HepG2 (cell line): Measurements from ENCODE around the gene MRFAP1. TPM values are rescaled to one million over a fixed set of nuclear protein-coding genes. Genes with fewer than 3 reads are reported as not detected.

Experiments
- ATAC-seq: fragments of 200-7000 bp; cut with Tn5 transposase; 3 replicates; pipeline ENCODE4 v1.9.1; 2020; ENCODE audit warnings: mild to moderate bottlenecking, moderate library complexity
- BruUV-seq: library from RNA; stranded (reverse); fragments of 400-500 nt; replicated peaks from 2 replicates; lab custom pipeline; 2021; lab: Mats Ljungman, UMichigan
- CTCF ChIA-PET: fragments of 300-600 bp; formaldehyde crosslinking; extraction: SDS; loops from one replicate; lab custom pipeline; 2021; ENCODE audit warnings: low total read pairs, inconsistent platforms, low intra/inter-chr PET ratio; lab: Yijun Ruan, JAX
- POLR2A ChIA-PET: fragments of 350-600 bp; sonication (Branson Sonifier 250); formaldehyde crosslinking; loops from one replicate; lab custom pipeline; 2020; ENCODE audit warnings: antibody characterized with exemption, inconsistent platforms; lab: Yijun Ruan, JAX
- DNase-seq: peaks from one replicate; pipeline ENCODE4 v3.0.0-alpha.2; 2015; ENCODE audit warnings: low spot score
- FAIRE-seq: peaks from 3 replicates; lab custom pipeline; 2011; peaks lifted over from hg19 to GRCh38; lab: Jason Lieb, UNC
- H2AFZ ChIP-seq: one replicate; pipeline ENCODE4 v1.6.1; 2011; ENCODE audit warnings: low read length, inconsistent platforms
- H3K27ac ChIP-seq: fragments of 300-600 bp; 3 replicates; pipeline ENCODE4 v1.8.0; 2011; ENCODE audit warnings: mixed run types, mild to moderate bottlenecking, mixed read lengths, low read length, inconsistent platforms; ENCODE audit not compliant: insufficient read depth; ENCODE audit errors: extremely low read length
- H3K27me3 ChIP-seq, 2 experiments: fragments of 200-600 bp in 1 of 2; 2 replicates in 1 of 2; 3 replicates in 1 of 2; pipeline versions ENCODE4 v1.6.0 to v1.8.0; 2011; ENCODE audit warnings: low read length in 2 of 2, mild to moderate bottlenecking in 2 of 2, moderate library complexity in 2 of 2, inconsistent platforms in 1 of 2; ENCODE audit not compliant: insufficient read depth in 2 of 2, control insufficient read depth in 1 of 2
- H3K36me3 ChIP-seq, 2 experiments: fragments of 200-600 bp in 1 of 2; replicated peaks in 1 of 2; 2 replicates in 1 of 2; 3 replicates in 1 of 2; pipeline versions ENCODE4 v1.5.1 to v1.8.0; 2011; ENCODE audit warnings: low read length in 2 of 2, inconsistent platforms in 1 of 2; ENCODE audit not compliant: insufficient read depth in 2 of 2, control insufficient read depth in 1 of 2
- H3K4me1 ChIP-seq: 2 replicates; pipeline ENCODE4 v1.5.1; 2012; ENCODE audit warnings: low read length, inconsistent platforms; ENCODE audit not compliant: insufficient read depth
- H3K4me2 ChIP-seq: 2 replicates; pipeline ENCODE4 v1.6.0; 2011; ENCODE audit warnings: low read depth, low read length, inconsistent platforms
- H3K4me3 ChIP-seq, 3 experiments: fragments of 200-600 bp in 1 of 3; sonication (generic), shearing (Covaris generic) in 1 of 3; replicated peaks in 1 of 3; 2 replicates each; pipeline ENCODE4 v1.5.1; 2011 to 2016; ENCODE audit warnings: low read length in 3 of 3, inconsistent platforms in 2 of 3, low read depth in 2 of 3, mild to moderate bottlenecking in 2 of 3, control low read depth in 1 of 3, mixed read lengths in 1 of 3; ENCODE audit not compliant: insufficient read depth in 1 of 3
- H3K79me2 ChIP-seq: one replicate; pipeline ENCODE4 v1.6.1; 2011; ENCODE audit warnings: low read length, inconsistent platforms; ENCODE audit not compliant: insufficient read depth
- H3K9ac ChIP-seq: 2 replicates; pipeline ENCODE4 v1.6.0; 2011; ENCODE audit warnings: mild to moderate bottlenecking, low read depth, low read length, inconsistent platforms; ENCODE audit not compliant: insufficient read depth
- H3K9me3 ChIP-seq: 2 replicates; pipeline ENCODE4 v1.5.1; 2012; ENCODE audit warnings: mild to moderate bottlenecking, low read length
- H4K20me1 ChIP-seq: 2 replicates; pipeline ENCODE4 v1.6.0; 2011; ENCODE audit warnings: inconsistent platforms, mild to moderate bottlenecking, low read length, moderate library complexity; ENCODE audit not compliant: insufficient read depth
- BRD4 ChIP-seq: sonication (generic); formaldehyde crosslinking; IDR thresholded peaks from 2 replicates; pipeline ENCODE4 v1.4.0; 2020; ENCODE audit warnings: missing genetic modification reagents
- ESRRA ChIP-seq: sonication (generic); formaldehyde crosslinking; IDR thresholded peaks from 2 replicates; pipeline ENCODE4 v1.5.1; 2020; ENCODE audit warnings: mild to moderate bottlenecking, low read depth, missing genetic modification reagents
- PPARG ChIP-seq: conservative IDR thresholded peaks from 2 replicates; pipeline ENCODE4 v1.6.1; 2016; ENCODE audit warnings: missing biosample characterization, missing genetic modification reagents
- PRDM4 ChIP-seq: sonication (generic); formaldehyde crosslinking; IDR thresholded peaks from 2 replicates; pipeline ENCODE4 v1.9.0; 2021; ENCODE audit warnings: missing genetic modification reagents, borderline replicate concordance
- THAP8 ChIP-seq: sonication (generic); formaldehyde crosslinking; IDR thresholded peaks from 2 replicates; pipeline ENCODE4 v1.5.1; 2020; ENCODE audit warnings: missing genetic modification reagents, mild to moderate bottlenecking, borderline replicate concordance
- TSC22D2 ChIP-seq: sonication (generic); formaldehyde crosslinking; IDR thresholded peaks from 2 replicates; pipeline ENCODE4 v1.5.1; 2020; ENCODE audit warnings: missing genetic modification reagents, mild to moderate bottlenecking, borderline replicate concordance
- ZNF33B ChIP-seq: sonication (generic); formaldehyde crosslinking; IDR thresholded peaks from 2 replicates; pipeline ENCODE4 v1.5.1; 2020; ENCODE audit warnings: mild to moderate bottlenecking, missing genetic modification reagents
- ZNF414 ChIP-seq: sonication (generic); formaldehyde crosslinking; IDR thresholded peaks from 2 replicates; pipeline ENCODE4 v1.5.0; 2020; ENCODE audit warnings: missing genetic modification reagents
- ZNF503 ChIP-seq: sonication (generic); formaldehyde crosslinking; IDR thresholded peaks from 2 replicates; pipeline ENCODE4 v1.4.0; 2020; ENCODE audit warnings: missing genetic modification reagents
- ZNF569 ChIP-seq: sonication (generic); formaldehyde crosslinking; IDR thresholded peaks from 2 replicates; pipeline ENCODE4 v1.5.0; 2020; ENCODE audit warnings: mild to moderate bottlenecking, missing genetic modification reagents, moderate library complexity, borderline replicate concordance
- ZNF652 ChIP-seq: IDR thresholded peaks from 2 replicates; pipeline ENCODE4 v1.6.1; 2016; ENCODE audit warnings: low read depth, borderline replicate concordance
- ZNF713 ChIP-seq: sonication (generic); formaldehyde crosslinking; IDR thresholded peaks from 2 replicates; pipeline ENCODE4 v1.4.0; 2020; ENCODE audit warnings: mild to moderate bottlenecking, missing genetic modification reagents
- WGBS: methylation state at CpG from one replicate; pipeline ENCODE4 v1.1.6; 2017; ENCODE audit warnings: low lambda C conversion rate; 5-methylcytosine and 5-hydroxymethylcytosine counted together
- in situ Hi-C: cut with HindIII; loops from 2 replicates; pipeline ENCODE4 v1.10.0; 2017; ENCODE audit warnings: low pct_unique_long_range_greater_than_20kb; ENCODE audit not compliant: extremely low pct_ligation_motif_present
- intact Hi-C: fragments of 100-400 bp; cut with micrococcal nuclease; formaldehyde crosslinking; loops from one replicate; pipeline ENCODE4 v1.10.0; 2022; ENCODE audit not compliant: unreplicated experiment
- polyA plus RNA-seq, 8 experiments: library from polyadenylated mRNA; depleted of rRNA in 3 of 8; stranded (reverse) in 7 of 8; unstranded in 1 of 8; fragments of >200 nt; fragmentation: Illumina TruSeq in 4 of 8; extraction: Trizol in 4 of 8; gene quantifications; 2 replicates each; pipeline versions ENCODE4 v1.2.1 to v1.2.3, GENCODE V29; 2011 to 2016; ENCODE audit warnings: low read depth in 4 of 8, missing spikeins in 1 of 8, mixed read lengths in 1 of 8; ENCODE audit not compliant: insufficient read depth in 1 of 8
- total RNA-seq, 5 experiments: library from RNA; depleted of rRNA; stranded (reverse); fragments of >200 nt; fragmentation: Illumina TruSeq; extraction: Trizol; gene quantifications; 2 replicates each; pipeline ENCODE4 v1.2.3, GENCODE V29; 2016; ENCODE audit warnings: low read depth in 1 of 5

The MRFAP1 gene
- total and polyA plus RNA-seq, 2 of the 13 experiments (the other 11 are each of a cell fraction or from before 2014, with no cell fraction given): 112 to 158 TPM

GRCh38 chr4:6660430-6660829 lies 19.9 kb downstream of the MRFAP1 start:
- no peaks in the 10 kb centered on the region for H3K9me3 ChIP-seq
- BruUV-seq: no TSS peak
- in situ Hi-C loops: no loop called here
- POLR2A ChIA-PET: no interaction called here
- ATAC-seq: no peak
- FAIRE-seq: no peak
- 90% methylated on average over 3 of the region's 3 CpGs for WGBS
- no peak for DNase-seq
- no peak overlapping the region for H3K9ac ChIP-seq
- H2AFZ ChIP-seq: no peak overlapping the region
- H3K27ac ChIP-seq: no peak overlapping the region
- H3K27me3 ChIP-seq: no peaks in the 10 kb centered on the region
- H4K20me1 ChIP-seq: no peaks in the 10 kb centered on the region
- TF ChIP-seq ZNF713 (CRISPR knock-in tag) (no peak), BRD4 (CRISPR knock-in tag) (no peak), THAP8 (no peak), PRDM4 (CRISPR knock-in tag) (no peak), ZNF414 (no peak), ESRRA (no peak), ZNF652 (CRISPR knock-in tag) (no peak), ZNF503 (CRISPR knock-in tag) (no peak), ZNF569 (CRISPR knock-in tag) (no peak), PPARG (CRISPR knock-in tag) (no peak), TSC22D2 (CRISPR knock-in tag) (no peak), ZNF33B (no peak)
- TF ChIP-seq, all 625 proteins: peak for 0
- no peaks in the 10 kb centered on the region for H3K79me2 ChIP-seq
- CTCF ChIA-PET: no interaction called here
- H3K4me1 ChIP-seq: peaks cover 4% of the 10 kb centered on the region
- intact Hi-C loops: no loop called here
- no peaks in the 10 kb centered on the region for H3K36me3 ChIP-seq
- H3K4me2 ChIP-seq: no peak overlapping the region
- no peak overlapping the region for H3K4me3 ChIP-seq
